ENCODE data around the gene PCBP4. TPM values are rescaled to one million over a fixed set of nuclear protein-coding genes. Genes with fewer than 3 reads are reported as not detected.
A peak's percentile ranks its signal among the peaks of the same experiment; 100 is the strongest.

PCBP4 gene
- polyA plus RNA-seq, 1 donor (not counting 4 experiments of a cell fraction or from before 2014, with no cell fraction given): 25.2 TPM

GRCh38 chr3:51957520-51958205, 9.6 kb downstream of the PCBP4 start:
- Histone ChIP-seq H3K4me2 (ENCODE audit: control insufficient read depth, extremely low read depth, insufficient read depth, low read depth, low read length) (no peak overlapping the region), H3K4me1 (ENCODE audit: control insufficient read depth, extremely low read depth, insufficient read depth, low read length) (peaks cover 11% of the 10 kb centered on the region), H3K9ac (ENCODE audit: control insufficient read depth, extremely low read depth, insufficient read depth, low read length) (no peak overlapping the region), H3K27me3 (ENCODE audit: control insufficient read depth, extremely low read depth, insufficient read depth, low read length) (peaks cover 26% of the 10 kb centered on the region), H3K9me1 (ENCODE audit: control insufficient read depth, extremely low read depth, insufficient read depth, low read length) (no peaks in the 10 kb centered on the region), H3K36me3 (ENCODE audit: control insufficient read depth in 2 of 2, extremely low read depth in 1 of 2, insufficient read depth in 2 of 2, low read length in 2 of 2) (peaks cover 0 to 24% of the 10 kb centered on the region in 2 experiments), H3K27ac (ENCODE audit: control insufficient read depth, insufficient read depth, low read length) (no peak overlapping the region), H3K9me3 (ENCODE audit: control insufficient read depth, low read depth, low read length) (no peaks in the 10 kb centered on the region), H3K79me2 (ENCODE audit: control insufficient read depth, insufficient read depth, low read length) (no peaks in the 10 kb centered on the region), H4K20me1 (ENCODE audit: control insufficient read depth, extremely low read depth, insufficient read depth, low read length) (no peaks in the 10 kb centered on the region), H2AFZ (ENCODE audit: control insufficient read depth, low read length) (no peak overlapping the region), H3K4me3 (ENCODE audit: control insufficient read depth in 2 of 3, extremely low read depth in 1 of 3, insufficient read depth in 2 of 3, low read depth in 1 of 3, low read length in 3 of 3) (no peak overlapping the region)
- no peak for FAIRE-seq
- DNase-seq (ENCODE audit: low read depth, low spot score): no peak
- TF ChIP-seq CTCF (optimal IDR thresholded peaks at IDR 0.05 in 1 of 3, IDR thresholded peaks at IDR 0.05 in 1 of 3, conservative IDR thresholded peaks at IDR 0.05 in 1 of 3; ENCODE audit: extremely low read depth in 1 of 3, insufficient read depth in 2 of 3, low read length in 3 of 3): no peak
- TF ChIP-seq EZH2 (IDR thresholded peaks at IDR 0.05; ENCODE audit: low read length): no peak
- dilution Hi-C loops (cut with MboI; ENCODE audit: extremely low pct_ligation_motif_present, low sequenced_read_pairs): no loop called here

- FAIRE-seq: no peak
- TF ChIP-seq EZH2 (IDR thresholded peaks at IDR 0.05; ENCODE audit: low read length): no peak
- peak; percentile 53 to 80 (median 68) for TF ChIP-seq CTCF (optimal IDR thresholded peaks at IDR 0.05 in 1 of 3, IDR thresholded peaks at IDR 0.05 in 1 of 3, conservative IDR thresholded peaks at IDR 0.05 in 1 of 3; ENCODE audit: extremely low read depth in 1 of 3, insufficient read depth in 2 of 3, low read length in 3 of 3)
- H3K79me2 ChIP-seq (ENCODE audit: control insufficient read depth, insufficient read depth, low read length): no peaks in the 10 kb centered on the region
- H2AFZ ChIP-seq (ENCODE audit: control insufficient read depth, low read length): no peak overlapping the region
- no peaks in the 10 kb centered on the region for H3K9me3 ChIP-seq (ENCODE audit: control insufficient read depth, low read depth, low read length)
- no peak overlapping the region for H3K27ac ChIP-seq (ENCODE audit: control insufficient read depth, insufficient read depth, low read length)
- H3K4me1 ChIP-seq (ENCODE audit: control insufficient read depth, extremely low read depth, insufficient read depth, low read length): peaks cover 11% of the 10 kb centered on the region
- peaks cover 26% of the 10 kb centered on the region for H3K27me3 ChIP-seq (ENCODE audit: control insufficient read depth, extremely low read depth, insufficient read depth, low read length)
- DNase-seq (ENCODE audit: low read depth, low spot score): no peak
- H3K36me3 ChIP-seq (ENCODE audit: control insufficient read depth in 2 of 2, extremely low read depth in 1 of 2, insufficient read depth in 2 of 2, low read length in 2 of 2): peaks cover 0 to 21% of the 10 kb centered on the region in 2 experiments
- H4K20me1 ChIP-seq (ENCODE audit: control insufficient read depth, extremely low read depth, insufficient read depth, low read length): no peaks in the 10 kb centered on the region
- no peak overlapping the region for H3K9ac ChIP-seq (ENCODE audit: control insufficient read depth, extremely low read depth, insufficient read depth, low read length)
- peak overlapping the region in 1 of 3 experiments; percentile 20 for H3K4me3 ChIP-seq (ENCODE audit: control insufficient read depth in 2 of 3, extremely low read depth in 1 of 3, insufficient read depth in 2 of 3, low read depth in 1 of 3, low read length in 3 of 3)
- H3K9me1 ChIP-seq (ENCODE audit: control insufficient read depth, extremely low read depth, insufficient read depth, low read length): no peaks in the 10 kb centered on the region
- peak overlapping the region; percentile 54 for H3K4me2 ChIP-seq (ENCODE audit: control insufficient read depth, extremely low read depth, insufficient read depth, low read depth, low read length)
- dilution Hi-C loops (cut with MboI; ENCODE audit: extremely low pct_ligation_motif_present, low sequenced_read_pairs): no loop called here
These were observed 11.1 kb downstream of the PCBP4 start for GRCh38 chr3:51955893-51956770.

All from keratinocyte (primary cell).